Activated gamma-delta T cell treated with anti-CD3 and anti-CD28 coated beads, Interleukin-2, amount 50 U/mL, for 16 hours (primary cell): ENCODE measurements around the gene CDRT15.
"Not testable (repeated sequence)": the region's sequence is repeated elsewhere in the genome, so short reads cannot be mapped to it uniquely, and the experiment has no call there.

Source experiments
- DNase-seq: peaks from one replicate; pipeline ENCODE4 v3.0.0-alpha.2; 2020; ENCODE audit warnings: low read depth

The CDRT15 gene

DNA sequence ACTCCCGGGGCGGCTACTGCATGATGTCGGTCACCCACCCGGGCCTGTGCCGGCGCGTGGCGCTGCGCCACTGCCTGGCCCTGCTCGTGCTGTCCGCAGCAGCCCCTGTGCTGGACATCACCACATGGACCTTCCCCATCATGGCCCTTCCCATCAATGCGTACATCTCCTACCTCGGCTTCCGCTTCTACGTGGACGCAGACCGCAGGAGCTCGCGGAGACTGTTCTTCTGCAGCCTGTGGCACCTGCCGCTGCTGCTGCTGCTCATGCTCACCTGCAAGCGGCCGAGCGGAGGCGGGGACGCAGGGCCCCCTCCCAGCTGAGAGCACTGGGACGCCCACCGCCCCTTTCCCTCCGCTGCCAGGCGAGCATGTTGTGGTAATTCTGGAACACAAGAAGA is 29.8 kb downstream of the CDRT15 start:
- no peak for DNase-seq

DNA sequence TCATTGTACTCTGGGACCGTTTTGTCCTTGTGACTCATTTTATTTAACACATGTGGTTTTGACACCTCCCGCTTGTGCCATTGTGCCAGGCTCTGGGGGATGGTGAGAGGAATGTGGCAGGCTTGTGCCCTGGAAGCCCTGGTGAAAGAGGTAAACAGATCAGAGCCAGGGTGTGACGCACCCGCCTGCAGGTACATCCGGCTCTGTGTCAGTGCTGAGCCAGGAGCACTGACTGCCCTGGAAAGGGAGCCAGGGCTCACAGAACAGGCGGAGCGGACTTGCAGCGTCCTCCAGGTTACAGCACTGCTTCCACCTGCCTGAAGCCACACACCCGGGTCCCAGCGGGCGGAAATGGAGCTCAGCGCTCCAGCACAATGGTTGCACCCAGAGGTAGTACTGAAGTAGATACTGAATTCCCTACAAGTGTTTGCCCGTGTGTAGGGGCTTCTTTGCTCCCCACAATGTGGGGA is 30.6 kb downstream of the CDRT15 start:
- peak; percentile 55 for DNase-seq

DNA sequence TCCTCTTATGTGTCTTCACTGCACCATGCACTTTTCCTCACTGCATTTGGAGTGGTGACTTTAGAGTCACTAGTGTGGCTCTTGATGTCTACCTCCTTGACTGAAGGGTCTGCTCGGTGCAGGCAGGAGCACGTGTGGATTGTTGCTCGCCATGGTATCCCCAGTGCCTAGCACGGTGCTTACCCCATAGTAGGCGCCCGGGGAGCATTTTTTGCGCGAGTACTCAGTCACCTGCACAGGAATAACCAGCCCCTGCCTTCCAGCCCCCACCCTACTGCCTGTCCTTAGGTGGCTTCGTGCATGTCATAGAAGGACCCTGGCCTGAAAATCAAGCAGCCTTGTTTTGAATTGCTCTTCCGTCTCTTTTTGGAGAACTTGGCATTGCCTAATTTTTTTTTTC is 31.3 kb downstream of the CDRT15 start:
- no peak for DNase-seq

DNA sequence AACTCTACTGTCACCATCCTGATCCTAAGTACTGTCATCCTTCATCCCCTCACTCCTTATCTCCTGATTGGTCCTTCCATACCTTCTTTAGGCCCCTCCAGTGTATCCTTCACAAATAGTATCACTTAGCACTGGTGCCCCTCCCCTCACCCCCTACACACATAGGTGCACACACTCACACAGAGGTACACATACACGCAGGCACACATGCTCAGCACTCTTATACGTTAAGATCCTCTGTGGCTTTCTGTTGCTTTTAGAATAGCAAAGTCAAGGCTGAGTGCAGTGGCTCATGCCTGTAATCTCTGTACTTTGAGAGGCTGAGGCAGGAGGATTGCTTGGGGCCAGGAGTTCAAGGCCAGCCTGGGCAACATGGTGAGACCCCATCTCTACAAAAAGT is 32.1 kb downstream of the CDRT15 start:
- DNase-seq, result no peak

DNA sequence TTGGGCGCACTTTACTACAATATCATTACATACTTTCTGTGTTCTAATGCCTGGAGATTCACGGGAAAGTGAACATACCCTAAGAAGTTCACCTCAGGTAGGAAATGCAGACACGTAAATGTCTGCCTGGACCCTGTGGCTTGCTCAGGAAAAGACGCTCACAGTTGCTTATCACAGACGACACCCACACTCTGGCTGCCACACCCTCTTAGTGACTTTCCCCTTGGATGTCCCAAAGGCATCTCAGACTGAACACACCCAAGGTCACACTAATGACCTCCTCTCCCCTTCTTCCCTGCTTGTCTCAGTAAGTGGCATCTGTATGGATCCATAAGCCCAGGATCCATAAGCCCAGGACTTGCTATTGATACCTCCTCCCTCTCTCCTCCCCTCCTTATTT is 32.6 kb downstream of the CDRT15 start:
- DNase-seq, result no peak

DNA sequence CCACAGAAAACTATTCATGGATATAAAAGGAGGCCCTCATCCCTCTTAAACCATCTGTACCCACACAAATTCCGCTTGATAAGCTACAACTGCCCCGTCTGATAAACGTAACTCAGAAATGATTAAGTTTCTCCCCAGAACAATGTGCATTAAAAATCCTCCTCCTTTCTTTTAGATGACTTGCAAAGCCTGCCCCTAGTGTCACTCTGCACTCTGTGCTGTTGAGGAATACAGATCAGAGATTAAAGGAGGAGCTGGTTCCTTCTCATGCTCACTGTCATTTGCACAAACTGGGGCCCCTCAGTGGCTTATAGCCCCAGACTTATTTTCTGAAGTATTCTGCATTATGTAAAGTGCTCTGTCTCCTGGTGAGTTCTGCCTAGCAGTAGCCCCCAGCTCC is 33.3 kb downstream of the CDRT15 start:
- no peak for DNase-seq

DNA sequence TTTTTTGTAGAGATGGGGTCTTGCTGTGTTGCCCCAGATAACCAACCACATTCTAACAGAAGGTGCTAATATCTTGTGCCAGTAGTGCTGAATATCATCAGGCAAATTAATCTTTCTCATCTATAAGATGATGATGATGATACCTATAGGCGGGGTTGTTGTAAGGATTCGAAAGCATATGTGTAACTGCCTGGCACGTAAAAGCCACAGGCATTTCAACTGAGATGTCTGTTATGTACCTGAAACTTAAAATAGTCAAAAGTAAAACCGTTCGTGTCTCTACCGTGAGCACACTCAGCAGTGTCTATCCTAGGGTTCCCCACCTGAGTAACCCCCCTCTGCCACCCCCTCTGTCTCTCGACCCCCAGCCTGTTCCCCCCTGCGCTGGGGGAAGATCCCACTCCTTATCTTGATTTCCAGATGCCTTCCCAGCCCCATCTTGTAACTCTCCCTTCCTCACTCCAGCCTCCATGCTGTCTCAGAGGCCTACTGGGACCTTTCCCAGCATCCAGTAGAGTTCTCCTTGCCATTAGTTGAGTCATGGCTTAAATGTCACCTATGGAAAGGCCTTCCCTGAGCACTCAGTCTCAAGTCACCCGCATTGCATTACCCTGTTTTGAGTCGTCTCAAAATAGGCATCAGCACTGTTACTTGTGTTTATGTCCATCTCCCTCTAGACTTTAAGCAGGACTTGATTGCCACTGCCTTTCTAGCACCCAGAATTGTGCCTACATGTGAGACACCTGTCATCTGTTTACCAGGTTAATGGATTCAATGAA is 34.1 kb downstream of the CDRT15 start:
- no peak for DNase-seq

DNA sequence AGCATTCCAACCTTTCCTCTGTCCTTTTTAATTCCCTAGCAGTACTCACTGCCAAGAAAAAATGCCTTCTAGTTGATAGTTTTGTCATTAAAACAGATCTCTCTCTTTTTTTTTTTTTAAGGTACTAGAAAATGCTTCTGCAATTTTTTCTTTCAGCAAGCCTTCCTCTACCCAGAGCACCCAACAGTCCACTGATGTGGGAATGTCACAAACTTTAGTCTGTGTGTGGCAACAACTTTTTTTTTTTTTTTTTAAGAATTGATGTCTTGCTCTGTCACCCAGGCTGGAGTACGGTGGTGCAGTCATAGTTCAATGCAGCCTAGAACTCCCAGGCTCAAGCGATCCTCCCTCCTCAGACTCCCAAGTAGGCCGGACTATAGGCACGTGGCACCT is 34.7 kb downstream of the CDRT15 start:
- DNase-seq, result no peak

DNA sequence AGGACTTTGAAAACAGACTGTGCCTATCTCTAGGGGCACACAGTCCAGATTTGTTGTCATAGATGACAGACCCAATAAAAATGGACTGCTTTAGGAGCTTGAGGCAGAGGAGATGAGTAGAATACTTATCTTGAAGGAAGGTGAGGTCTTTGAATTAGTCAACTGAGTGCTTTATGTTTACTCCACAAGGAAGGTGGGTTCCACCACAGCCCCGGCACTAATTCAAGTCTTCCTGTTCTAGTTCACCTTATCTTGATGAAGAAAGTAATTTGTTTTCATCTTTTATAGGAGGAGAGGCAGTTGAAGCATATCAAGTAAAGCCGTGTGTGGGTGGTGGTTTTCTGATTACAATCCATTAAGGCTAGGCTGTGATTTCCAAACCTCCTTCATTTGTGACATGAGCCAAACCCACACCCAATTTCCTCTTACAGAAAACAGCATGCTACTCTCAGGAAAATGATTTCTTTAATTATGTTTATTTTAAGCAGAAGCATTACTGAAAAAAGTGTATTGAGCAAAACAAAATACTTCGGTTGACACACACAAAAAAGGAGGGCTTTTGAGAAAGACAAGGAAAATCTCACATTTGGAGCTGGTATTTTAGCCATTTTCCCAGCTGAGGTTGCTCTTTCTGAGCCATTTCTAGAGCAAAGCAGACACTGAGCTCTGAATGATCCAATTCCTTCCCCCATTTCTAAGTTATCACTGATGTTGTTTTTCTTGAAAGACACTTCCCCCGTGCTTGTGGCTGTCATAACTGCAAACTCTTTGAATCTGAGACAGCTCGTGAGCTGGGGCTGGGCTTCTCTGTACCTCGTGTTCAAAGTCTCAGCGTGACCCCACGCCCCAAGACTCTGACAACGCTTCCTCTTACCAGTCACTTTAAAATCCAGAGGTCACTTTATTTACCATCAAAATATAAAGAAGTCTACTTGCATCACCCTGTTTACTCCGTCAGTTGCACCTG is 35.4 kb downstream of the CDRT15 start:
- DNase-seq, result peak; percentile 30

DNA sequence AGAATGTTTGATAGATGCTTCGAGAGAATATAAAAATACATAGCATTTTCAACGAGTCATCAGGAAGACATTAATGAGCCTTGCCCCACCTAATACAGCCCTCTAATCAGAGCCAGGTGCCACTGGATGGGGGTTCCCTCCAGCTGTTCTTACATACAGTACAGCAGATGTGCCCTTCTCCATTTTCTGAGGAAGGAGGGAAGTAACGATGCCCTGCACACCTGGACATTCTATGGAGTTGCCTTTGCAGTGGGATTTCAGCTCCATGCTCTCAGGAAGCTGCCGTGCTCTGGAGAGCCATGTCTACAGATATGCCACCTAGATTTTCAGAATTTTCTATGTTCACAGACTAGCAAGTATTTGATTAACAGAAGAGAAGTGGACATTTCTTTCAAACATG is 36.3 kb downstream of the CDRT15 start:
- DNase-seq, result no peak

DNA sequence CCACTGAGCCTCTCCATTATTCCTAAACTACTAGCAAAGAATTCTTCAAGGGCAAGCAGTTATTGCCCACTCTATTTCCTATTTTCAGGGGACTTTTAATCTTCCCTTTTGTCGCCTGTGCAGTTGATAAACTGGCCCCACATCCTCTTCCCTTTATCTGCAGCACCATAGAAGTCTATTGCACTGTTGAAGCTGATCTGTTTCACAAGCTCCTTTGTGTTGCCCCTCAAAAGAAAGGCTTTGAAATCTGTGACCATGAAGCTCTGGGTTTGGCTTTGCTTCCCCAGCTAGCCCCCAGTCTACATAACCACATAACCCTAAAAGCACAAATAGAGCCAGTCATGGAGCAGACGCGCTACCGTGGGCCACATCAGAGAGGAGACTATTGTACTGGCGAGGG is 37.1 kb downstream of the CDRT15 start:
- DNase-seq, result no peak

DNA sequence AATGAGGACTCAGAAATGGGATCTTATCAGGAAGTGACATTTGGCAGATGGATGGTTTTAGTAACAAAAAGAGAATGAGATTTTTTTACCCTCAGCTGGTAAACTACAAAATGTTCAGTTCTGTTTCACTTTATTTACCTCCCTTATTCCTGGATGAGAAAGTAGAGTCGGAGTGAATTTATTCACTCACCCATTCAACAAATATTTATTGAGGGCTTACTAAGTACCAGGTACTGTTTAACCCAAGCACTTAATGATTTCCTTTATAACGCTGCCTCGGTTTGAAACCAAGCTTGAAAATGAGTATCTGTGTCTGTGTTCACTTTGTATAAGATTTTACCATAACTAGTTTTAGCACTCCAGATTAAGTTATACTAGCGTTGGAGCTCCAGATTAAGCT is 38.1 kb downstream of the CDRT15 start:
- DNase-seq, result no peak

DNA sequence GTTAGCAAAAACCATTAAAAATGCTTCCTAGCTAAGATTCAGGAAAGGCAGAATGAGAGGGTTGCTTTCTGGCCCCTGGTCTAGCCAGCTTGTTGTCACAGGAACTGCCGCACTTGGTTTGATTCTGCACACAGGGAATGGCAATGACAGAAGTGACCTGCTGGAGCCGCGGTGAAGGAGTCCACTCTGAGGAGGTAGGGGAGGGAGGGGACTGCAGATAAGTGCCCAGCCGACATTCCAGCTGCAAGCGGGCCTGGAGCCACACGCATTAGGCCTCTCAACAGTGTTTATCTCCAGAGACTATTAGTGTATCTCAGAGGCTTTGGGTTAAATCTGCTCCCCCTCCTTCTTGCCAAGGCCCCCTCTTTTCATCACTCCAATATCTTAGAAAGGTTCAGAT is 38.6 kb downstream of the CDRT15 start:
- no peak for DNase-seq

DNA sequence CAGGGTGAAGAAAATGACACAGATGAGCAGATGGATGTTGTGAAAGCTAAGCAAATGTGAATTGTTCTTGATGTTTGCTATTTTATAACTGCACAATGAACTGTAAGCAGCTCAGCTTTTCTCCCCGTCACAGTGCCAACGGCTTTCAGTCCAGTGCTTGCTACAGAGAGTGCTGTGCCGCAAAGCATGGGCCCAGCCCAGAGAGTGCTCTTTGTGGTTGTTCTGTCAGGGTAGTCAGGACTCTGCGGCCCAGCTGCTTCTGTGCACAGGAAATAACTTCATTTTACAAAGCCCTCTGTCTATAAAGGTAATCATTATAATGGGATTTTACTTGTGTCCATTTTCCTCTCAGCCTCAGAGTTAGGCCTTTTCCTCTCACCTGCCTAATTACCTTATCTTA is 39.1 kb downstream of the CDRT15 start:
- DNase-seq, result peak; percentile 37

DNA sequence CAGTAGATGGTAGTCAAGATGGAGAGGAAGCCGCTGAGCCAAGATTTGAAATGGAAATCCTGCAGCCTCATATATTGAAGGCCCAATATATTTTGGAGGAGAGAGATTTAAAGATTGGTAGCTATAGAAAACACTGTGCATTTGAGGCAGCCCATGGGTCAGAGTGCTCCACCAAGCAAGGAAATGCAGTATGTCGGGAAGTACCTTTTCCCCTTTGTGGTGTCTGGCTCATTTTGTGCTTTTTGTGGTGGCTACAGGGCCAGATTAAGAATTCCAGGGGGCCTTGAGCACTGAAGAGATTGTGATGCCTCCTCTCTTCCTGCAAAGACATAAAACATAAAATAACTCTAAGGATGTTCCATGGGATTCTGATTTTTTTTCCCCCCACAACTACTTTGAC is 39.6 kb downstream of the CDRT15 start:
- no peak for DNase-seq

DNA sequence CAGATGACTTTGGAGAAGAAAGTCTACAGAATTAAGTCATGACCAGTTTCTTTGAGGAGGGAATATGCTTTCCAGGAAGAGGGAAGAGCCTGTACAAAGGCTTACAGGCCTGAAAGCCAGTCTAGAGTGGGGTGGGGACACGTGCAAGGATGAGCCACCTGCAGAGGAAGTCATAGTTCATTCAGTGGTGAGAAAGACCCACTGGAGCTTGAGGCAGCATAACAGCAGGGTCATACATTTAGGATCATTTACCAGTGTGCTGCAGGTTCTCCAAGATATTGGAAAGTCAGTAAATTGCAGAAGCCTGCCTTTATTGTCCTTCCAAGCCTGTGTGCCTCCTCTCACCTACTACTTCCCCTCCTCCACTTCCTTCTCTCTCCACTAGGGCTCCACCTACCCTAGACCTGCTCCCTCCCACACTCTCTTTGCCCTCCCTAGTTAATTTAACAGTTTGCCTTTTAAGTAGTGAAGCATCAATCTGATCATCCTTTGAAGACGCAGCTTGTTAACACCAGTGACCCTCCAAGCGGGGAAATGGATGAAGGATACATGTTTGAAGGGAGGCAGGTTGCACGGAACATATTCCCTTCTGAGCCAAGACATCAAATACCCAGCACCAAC is 40.2 kb downstream of the CDRT15 start:
- DNase-seq, result no peak

DNA sequence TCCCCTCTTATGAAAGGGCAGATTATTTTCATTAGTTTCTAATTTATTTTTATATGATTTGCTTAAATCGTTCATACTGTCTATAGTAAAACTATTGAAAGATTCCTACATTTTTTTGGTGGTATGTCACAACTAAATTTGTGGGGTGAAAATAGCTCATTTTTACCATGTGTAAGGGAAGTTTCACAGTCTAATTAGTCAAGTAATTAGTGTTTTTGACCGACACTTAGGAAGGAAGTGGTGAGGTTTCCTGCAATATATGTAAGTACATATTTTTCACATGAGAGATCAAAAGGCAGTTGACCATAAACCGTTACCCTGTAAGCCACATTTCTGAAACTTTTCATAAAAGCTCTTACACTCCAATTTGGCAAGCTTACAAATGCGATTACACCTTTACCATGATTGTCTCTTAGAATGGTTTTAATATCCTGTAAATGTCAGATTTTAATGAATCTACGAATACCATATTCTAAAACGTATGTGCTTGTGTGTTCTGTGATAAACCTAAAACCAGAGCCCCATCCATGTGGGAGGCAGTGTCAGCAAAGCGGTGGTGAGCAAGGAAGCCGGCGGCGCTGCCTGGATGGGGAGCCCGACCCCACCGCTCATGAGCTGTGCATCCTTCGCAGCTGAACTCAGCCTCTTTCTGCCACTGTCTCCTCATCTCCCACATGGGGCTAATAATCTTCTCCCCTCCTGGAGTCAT is 43.9 kb downstream of the CDRT15 start:
- DNase-seq, result not testable (repeated sequence)

DNA sequence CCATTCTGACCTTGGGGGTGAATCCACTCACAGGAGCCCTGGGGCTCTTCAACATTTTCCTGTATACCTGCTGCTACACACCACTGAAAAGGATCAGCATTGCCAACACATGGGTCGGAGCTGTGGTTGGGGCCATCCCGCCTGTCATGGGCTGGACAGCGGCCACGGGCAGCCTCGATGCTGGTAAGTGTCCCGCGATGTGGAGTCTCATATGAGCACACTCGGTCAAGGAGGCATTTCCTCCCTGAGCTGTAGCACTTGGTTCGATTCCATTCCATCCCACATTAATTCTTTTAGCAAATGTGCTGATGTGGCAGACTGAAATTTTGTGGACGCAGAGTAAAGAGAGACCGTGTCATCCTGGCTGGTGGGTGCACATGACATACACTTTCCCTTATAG is 44.6 kb downstream of the CDRT15 start:
- not testable (repeated sequence) for DNase-seq

DNA sequence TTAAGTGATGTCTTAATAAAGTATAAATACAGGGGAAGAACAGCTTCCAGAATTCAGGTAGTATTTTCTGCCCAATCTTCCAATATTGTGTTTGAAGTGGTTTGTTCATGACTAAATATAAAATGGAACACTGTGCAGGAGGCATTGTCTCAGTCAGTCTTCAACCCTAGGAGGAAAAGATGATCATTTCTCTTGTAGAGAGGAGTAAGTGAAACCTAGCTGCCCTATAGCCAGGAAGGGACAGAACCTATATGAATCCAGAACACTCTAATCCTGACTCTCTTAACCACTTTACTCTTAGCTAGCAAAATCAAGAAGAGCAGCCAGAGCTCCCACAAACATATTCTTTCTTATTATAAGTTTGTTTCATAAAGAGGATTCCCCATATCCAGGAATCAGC is 45.2 kb downstream of the CDRT15 start:
- not testable (repeated sequence) for DNase-seq

DNA sequence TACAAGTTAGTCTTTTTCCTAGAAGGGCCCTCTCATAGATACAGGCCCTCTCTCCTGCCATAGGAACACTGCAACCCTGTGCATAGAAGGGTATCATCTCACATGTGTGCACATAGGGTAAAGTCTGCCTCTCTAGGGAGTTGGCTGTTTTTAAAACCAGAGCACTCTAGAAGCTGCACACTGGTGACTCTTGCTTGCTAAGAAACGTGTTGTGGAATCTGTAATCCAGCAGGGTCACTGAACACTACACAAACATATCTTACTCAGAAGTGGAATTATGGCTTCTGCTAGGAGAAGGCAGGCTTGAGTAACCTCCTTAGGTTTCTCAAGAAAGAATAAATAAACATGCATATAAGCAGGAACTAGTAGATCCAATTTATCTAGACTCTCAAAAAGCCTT is 45.9 kb downstream of the CDRT15 start:
- DNase-seq, result not testable (repeated sequence)

DNA sequence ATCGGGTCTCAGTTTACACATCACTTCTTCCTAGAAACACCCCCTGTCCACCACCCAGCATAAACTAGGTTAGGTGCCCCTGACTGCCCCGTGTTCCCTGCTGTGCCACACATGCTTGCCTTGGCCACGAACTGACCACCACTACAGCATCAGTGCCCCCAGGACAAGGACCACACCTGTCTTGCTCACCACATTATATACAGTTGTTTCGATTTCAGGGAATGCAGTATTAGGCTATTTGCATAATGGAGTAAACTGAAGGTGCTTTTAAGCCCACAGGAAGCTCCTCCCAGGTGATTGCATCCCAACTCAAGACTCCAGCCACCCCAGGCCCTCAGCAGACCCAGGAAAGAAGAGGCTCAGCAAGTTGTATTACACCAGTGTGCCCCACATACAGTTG is 50.2 kb downstream of the CDRT15 start:
- not testable (repeated sequence) for DNase-seq
